ENCODE results near the gene MORN5. TPM values are rescaled to one million over a fixed set of nuclear protein-coding genes. Genes with fewer than 3 reads are reported as not detected.

The MORN5 gene
- total RNA-seq, 1 donor from 2014 or later: 2.1 TPM

DNA sequence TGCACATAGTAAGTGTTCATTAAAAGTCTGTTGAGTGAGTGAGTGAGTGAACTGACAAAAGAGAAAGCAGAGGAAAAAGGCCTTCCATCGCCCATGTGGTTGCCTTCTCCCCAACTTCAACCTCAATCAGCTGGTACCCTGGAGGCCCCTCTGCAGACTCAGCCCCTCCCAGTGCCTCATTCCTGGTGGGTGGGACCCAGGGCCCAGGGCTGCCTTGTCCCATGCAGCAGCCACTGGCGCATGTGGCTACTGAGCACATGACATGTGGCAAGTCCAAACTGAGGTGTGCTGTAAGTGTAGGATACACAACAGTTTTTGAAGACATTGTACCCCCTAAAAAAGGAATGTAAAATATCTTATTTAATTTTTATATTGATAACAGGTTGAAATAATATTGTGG lies 29.7 kb upstream of the MORN5 start:
- H3K36me3 Mint-ChIP-seq: no peaks in the 10 kb centered on the region
- no peak for DNase-seq (ENCODE audit: extremely low spot score, unreplicated experiment)
- no peaks in the 10 kb centered on the region for H3K9me3 Mint-ChIP-seq
- peaks cover 73% of the 10 kb centered on the region for H3K27me3 Mint-ChIP-seq
- no peak for TF ChIP-seq CTCF (conservative IDR thresholded peaks at IDR 0.05)
- H3K4me3 Mint-ChIP-seq: no peak overlapping the region
- no peak overlapping the region for H3K27ac Mint-ChIP-seq
- peaks cover 27% of the 10 kb centered on the region for H3K4me1 Mint-ChIP-seq (ENCODE audit: unreplicated experiment)

- TF ChIP-seq CTCF (conservative IDR thresholded peaks at IDR 0.05): no peak
- Mint-ChIP-seq H3K27me3 (peaks cover 69% of the 10 kb centered on the region), H3K4me3 (no peak overlapping the region), H3K9me3 (no peaks in the 10 kb centered on the region), H3K27ac (no peak overlapping the region), H3K4me1 (ENCODE audit: unreplicated experiment) (peaks cover 22% of the 10 kb centered on the region), H3K36me3 (no peaks in the 10 kb centered on the region)
- no peak for DNase-seq (ENCODE audit: extremely low spot score, unreplicated experiment)
Observed at GRCh38 chr9:122130837-122131236, 28.9 kb upstream of the MORN5 start.

- DNase-seq (ENCODE audit: extremely low spot score, unreplicated experiment): no peak
- no peaks in the 10 kb centered on the region for H3K9me3 Mint-ChIP-seq
Observed at GRCh38 chr9:122131401-122132001, 28.2 kb upstream of the MORN5 start.

DNA sequence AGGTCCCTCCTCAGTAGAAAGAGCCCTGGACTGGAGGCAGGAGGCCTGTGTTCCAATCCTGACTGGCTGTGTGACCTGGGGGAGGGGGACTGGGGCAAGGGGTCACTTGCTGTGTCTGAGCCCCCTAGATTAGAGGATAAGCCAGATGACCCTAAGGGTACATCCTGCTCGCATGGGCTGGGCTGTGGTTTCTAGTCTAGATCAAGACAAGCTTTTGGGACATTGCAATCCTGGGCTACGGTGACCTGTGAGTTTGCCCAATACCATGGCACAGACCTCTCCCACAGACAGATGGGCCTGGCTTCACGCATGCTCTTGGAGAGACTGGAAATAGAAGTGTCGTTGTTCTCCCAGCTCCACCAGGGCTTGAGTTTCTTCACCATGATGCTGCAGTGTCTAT lies 27.2 kb upstream of the MORN5 start:
- H3K36me3 Mint-ChIP-seq: no peaks in the 10 kb centered on the region
- peaks cover 61% of the 10 kb centered on the region for H3K27me3 Mint-ChIP-seq
- H3K9me3 Mint-ChIP-seq: no peaks in the 10 kb centered on the region
- H3K27ac Mint-ChIP-seq: no peak overlapping the region
- no peak overlapping the region for H3K4me3 Mint-ChIP-seq
- no peak for TF ChIP-seq CTCF (conservative IDR thresholded peaks at IDR 0.05)
- no peak for DNase-seq (ENCODE audit: extremely low spot score, unreplicated experiment)
- peaks cover 12% of the 10 kb centered on the region for H3K4me1 Mint-ChIP-seq (ENCODE audit: unreplicated experiment)

More at GRCh38 chr9:122131401-122132001, 28.2 kb upstream of the MORN5 start:
- Mint-ChIP-seq H3K36me3 (no peaks in the 10 kb centered on the region), H3K4me1 (ENCODE audit: unreplicated experiment) (peaks cover 15% of the 10 kb centered on the region), H3K27ac (no peak overlapping the region), H3K4me3 (no peak overlapping the region), H3K27me3 (peaks cover 67% of the 10 kb centered on the region)
- no peak for TF ChIP-seq CTCF (conservative IDR thresholded peaks at IDR 0.05)

DNA sequence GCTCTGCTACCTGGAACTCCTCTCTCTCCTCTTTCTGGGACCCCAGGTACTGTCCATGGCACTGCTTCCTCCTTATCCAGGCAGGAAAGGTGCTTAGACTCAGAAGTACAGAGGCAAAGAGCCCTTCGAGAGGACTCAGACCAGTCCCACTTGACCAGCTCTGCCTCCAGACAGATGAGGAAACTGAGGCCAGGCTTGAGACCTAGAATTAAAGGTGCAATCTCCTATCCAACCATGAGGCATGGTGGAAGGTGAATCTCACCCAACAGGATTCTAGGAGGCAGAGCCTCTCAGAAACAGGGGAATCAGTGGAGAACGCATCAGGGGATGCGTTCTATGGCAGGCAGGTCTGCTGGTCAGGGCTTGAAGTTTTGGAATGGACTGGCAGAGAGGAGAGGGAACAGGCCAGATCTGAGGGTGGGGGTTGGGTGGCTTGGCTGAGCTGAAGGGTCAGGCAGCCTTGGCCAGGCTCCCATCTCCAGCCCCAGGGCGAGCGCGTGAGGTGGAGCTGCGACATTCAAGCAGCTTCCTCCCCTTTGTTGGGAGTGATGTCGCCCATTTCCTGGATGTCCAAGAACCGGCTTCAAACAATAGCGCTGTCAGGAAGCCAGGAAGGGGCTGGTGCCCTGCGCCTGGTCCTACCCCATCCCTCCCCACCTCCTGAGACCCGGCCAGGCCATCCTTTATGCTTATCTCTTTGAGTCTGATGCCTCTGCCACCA lies 26.3 kb upstream of the MORN5 start:
- Mint-ChIP-seq H3K4me1 (ENCODE audit: unreplicated experiment) (peaks cover 12% of the 10 kb centered on the region), H3K9me3 (no peaks in the 10 kb centered on the region), H3K4me3 (no peak overlapping the region), H3K36me3 (no peaks in the 10 kb centered on the region), H3K27me3 (peaks cover 58% of the 10 kb centered on the region), H3K27ac (no peak overlapping the region)
- DNase-seq (ENCODE audit: extremely low spot score, unreplicated experiment): no peak
- no peak for TF ChIP-seq CTCF (conservative IDR thresholded peaks at IDR 0.05)

Measured in type B pancreatic cell (in vitro differentiated cells).